Measurements from ENCODE around the gene TUBD1. TPM values are rescaled to one million over a fixed set of nuclear protein-coding genes. Genes with fewer than 3 reads are reported as not detected.
"Not testable (repeated sequence)": the region's sequence is repeated elsewhere in the genome, so short reads cannot be mapped to it uniquely, and the experiment has no call there.

The TUBD1 gene
- polyA plus RNA-seq, 6 donors from 2014 or later = 12.7 to 26.5 (median 23.3) TPM

DNA sequence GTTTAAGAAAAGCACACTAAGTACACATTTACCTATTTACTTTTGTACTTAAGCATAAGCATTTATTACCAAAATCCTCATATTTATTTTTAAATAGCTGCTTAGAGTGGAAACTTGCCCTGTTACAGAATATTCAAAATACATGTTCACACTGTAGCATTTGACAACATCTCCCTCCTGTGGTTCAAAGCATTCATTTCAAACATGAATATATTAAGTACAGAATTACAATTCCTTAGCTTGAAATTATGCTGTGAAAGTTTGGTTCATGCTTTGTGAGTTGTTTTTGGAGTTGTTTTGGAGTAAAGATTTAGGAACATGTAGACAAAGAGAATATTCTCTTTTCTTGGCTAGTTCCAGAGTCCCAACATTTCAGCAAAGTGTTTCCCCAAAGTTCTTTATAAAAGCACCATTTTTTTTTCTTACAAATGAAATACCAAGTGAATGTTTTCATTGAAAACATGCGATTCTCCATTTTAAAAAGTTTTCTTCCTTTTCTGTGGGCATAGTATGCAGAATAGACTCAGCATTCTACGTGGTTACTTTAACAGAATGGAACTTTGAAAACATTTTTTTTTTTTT is 33.2 kb downstream of the TUBD1 start:
- Mint-ChIP-seq H3K4me1 (no peaks in the 10 kb centered on the region), H3K27me3 (no peaks in the 10 kb centered on the region), H3K36me3 (no peaks in the 10 kb centered on the region), H3K27ac (no peak overlapping the region), H3K9me3 (no peaks in the 10 kb centered on the region), H3K4me3 (no peak overlapping the region)
- DNase-seq (no peak), ATAC-seq (ENCODE audit: low read depth in 2 of 2) (no peak)

DNA sequence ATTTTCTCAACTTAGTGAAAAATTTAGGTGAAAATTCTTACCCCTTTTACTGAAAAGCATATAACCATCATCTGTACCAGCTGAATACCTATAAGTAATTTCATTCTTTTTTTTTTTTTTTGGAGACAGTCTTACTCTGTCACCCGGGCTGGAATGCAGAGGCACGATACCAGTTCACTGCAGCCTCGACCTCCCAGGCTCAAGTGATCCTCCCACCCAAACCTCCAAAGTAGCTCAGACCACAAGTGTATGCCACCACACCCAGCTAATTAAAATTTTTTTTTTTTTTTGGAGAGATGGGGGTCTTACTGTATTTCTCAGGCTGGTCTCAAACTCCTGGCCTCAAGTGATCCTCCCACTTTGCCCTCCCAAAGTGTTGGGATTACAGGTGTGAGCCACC is 33.8 kb downstream of the TUBD1 start:
- Mint-ChIP-seq H3K4me1 (no peaks in the 10 kb centered on the region), H3K27ac (no peak overlapping the region), H3K9me3 (no peaks in the 10 kb centered on the region), H3K27me3 (no peaks in the 10 kb centered on the region), H3K36me3 (no peaks in the 10 kb centered on the region), H3K4me3 (no peak overlapping the region)
- DNase-seq (no peak), ATAC-seq (ENCODE audit: low read depth in 2 of 2) (no peak)

DNA sequence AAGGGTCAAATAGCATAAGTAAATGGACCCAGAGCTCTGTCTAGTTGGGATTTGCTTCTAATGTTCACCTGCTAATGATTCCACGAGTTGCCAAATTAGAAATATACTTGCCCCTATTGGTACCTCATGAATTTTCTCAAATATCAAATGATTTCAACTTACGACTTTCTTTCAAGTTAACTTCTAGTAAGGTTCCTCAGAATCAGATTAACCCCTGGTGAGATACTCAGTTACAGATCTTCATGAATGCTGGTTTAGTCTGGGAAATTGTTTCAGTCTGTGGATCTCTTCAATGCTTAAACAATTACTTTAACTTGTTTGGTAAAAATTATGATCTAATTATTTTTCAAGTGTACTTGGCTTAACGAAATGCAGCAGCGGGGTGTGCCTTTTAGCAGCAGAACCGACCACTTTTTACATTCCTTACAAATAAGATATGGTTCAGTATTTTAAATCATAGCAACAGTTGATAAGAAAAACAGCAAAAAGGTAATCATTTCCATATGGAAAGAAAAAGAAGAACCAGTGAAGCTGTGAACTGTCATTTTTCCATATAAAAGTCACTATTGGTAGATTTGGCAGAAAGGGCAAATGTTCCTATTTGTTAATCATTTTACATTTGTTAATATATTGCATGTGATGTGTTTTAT is 34.5 kb downstream of the TUBD1 start:
- Mint-ChIP-seq H3K36me3 (no peaks in the 10 kb centered on the region), H3K9me3 (no peaks in the 10 kb centered on the region), H3K27me3 (no peaks in the 10 kb centered on the region), H3K27ac (no peak overlapping the region), H3K4me1 (peaks cover 4% of the 10 kb centered on the region in 3 donors), H3K4me3 (no peak overlapping the region)
- DNase-seq = no peak
- no peak for ATAC-seq (ENCODE audit: low read depth in 2 of 2)

DNA sequence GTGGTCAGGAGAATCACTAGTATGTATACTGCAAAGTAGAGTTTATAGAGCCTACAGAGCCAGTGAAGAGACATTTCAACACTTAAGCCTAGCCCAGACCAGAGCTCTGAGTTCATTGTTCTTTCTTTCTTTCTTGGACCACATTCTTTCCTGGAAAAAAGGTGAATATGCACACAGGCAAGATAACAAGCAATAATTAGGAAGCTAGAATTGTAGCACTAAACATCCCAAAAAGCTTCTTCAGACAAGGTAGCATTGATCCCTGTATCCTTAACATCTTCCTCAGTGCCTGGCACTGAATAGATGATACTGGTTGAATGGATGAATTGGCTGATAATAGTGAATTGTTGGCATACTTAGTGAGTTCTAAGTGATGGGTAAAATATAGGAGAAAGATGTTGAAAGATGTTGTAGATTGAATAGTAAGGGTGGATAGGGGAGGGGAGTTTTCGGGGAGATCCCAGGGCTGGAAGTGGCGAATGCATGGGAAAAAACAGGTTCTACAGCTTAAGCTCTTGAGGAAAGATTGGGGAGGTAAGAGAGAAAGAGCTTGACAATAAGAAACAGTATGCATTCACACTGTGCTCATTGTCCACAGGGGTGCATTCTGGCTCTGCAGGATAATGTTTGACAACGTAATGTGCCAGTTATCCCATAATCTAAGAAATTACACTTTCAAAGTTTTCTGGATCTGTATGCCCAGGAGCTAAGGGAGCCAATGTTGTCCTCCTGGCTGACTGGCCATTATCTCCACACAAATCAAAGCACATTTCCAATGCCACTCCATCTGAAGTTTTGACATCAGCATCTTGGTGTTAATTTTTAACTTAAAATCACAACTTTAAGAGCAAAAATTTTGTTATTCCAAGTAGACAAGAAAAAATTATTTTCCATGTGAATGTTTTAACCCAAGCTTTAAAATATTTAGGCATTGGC is 35.6 kb downstream of the TUBD1 start:
- DNase-seq (no peak), ATAC-seq (ENCODE audit: low read depth in 2 of 2) (no peak)
- H3K4me1 Mint-ChIP-seq = peaks cover 5 to 12% (median 7%) of the 10 kb centered on the region in 3 donors
- no peak overlapping the region for H3K4me3 Mint-ChIP-seq
- no peaks in the 10 kb centered on the region for H3K9me3 Mint-ChIP-seq
- H3K27ac Mint-ChIP-seq = peak overlapping the region in 1 of 6 donors; percentile 2
- no peaks in the 10 kb centered on the region for H3K27me3 Mint-ChIP-seq
- H3K36me3 Mint-ChIP-seq = no peaks in the 10 kb centered on the region

DNA sequence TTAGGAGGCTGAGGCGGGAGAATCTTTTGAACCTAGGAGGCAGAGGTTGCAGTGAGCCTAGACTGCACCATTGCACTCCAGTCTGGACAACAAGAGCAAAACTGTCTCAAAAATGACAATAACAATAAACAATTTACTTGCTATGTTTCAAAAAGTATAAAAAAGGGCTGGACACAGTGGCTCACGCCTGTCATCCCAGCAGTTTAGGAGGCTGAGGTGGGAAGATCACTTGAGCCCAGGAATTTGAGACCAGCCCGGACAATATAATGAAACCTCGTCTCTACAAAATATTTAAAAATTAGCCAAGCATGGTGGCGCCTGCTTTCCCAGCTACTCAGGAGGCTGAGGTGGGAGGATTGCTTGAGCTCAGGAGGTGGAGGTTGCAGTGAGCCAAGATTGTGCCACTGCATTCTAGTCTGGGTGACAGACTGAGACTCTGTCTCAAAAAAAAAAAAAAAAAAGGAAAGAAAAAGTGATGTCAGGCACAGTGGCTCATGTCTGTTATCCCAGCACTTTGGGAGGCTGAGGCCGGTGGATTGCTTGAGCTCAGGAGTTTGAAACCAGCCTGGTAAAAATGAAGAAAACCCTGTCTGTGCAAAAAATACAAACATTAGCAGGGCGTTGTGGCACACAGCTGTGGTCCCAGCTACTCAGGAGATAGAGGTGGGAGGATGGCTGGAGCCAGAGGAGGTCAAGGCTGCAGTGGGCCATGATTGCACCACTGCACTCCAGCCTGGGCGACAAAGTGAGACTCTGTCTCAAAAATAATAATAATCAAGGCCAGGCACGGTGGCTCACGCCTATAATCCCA is 38.6 kb downstream of the TUBD1 start:
- not testable (repeated sequence) for H3K9me3 Mint-ChIP-seq; DNase-seq; H3K27me3 Mint-ChIP-seq; H3K36me3 Mint-ChIP-seq; H3K4me3 Mint-ChIP-seq; H3K27ac Mint-ChIP-seq; ATAC-seq (ENCODE audit: low read depth in 2 of 2)
- peaks cover 7 to 19% (median 9%) of the 10 kb centered on the region in 3 donors for H3K4me1 Mint-ChIP-seq

DNA sequence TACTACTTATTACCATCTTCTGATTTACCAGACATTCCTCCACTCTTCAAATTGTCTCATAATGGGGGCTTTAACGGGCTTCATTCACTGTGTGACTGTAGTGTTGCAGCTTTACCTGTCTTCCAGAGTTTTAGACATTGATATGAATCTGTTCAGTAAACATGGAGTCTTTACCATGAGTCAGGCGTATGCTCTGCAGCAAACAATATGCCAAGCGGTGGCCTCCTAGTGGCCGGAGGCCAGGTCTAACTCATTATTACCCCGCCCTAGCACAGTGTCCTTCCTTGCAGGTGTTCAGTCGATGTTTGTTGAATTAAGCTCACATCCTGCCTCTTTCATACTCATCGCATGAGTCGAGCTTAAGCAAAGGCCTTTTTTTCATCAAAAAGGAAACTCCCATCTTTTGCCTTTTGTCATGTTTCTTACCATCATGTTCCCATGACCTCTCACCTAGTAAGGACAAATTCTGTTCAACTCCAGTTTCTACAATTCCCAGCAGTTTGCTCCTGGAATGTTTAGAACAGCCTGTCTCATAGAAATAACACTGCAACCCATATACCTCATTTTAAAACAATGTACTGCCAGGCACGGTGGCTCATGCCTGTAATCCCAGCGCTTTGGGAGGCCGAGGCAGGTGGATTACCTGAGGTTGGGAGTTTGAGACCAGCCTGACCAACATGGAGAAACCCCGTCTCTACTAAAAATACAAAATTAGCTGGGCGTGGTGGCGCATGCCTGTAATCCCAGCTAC is 39.4 kb downstream of the TUBD1 start:
- Mint-ChIP-seq H3K36me3 (no peaks in the 10 kb centered on the region), H3K4me1 (peaks cover 12 to 27% (median 14%) of the 10 kb centered on the region in 3 donors), H3K9me3 (no peaks in the 10 kb centered on the region), H3K27me3 (no peaks in the 10 kb centered on the region), H3K27ac (peak overlapping the region in 2 of 6 donors; percentile 34 to 74), H3K4me3 (no peak overlapping the region)
- peak; percentile 54 to 77 for ATAC-seq (ENCODE audit: low read depth in 2 of 2)
- DNase-seq = no peak

DNA sequence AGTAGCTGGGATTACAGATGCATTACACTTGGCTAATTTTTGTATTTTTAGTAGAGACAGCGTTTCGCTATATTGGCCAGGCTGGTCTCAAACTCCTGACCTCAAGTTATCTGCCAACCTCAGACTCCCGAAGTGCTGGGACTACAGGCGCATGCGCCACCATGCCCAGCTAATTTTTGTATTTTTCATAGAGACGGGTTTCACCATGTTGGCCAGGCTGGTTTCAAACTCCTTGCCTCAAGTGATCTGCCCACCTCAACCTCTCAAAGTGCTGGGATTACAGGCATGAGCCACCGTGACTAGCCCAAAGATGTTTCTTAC is 39.9 kb downstream of the TUBD1 start:
- H3K4me3 Mint-ChIP-seq; H3K27me3 Mint-ChIP-seq; ATAC-seq (ENCODE audit: low read depth in 2 of 2); H3K27ac Mint-ChIP-seq; DNase-seq; H3K9me3 Mint-ChIP-seq; H3K36me3 Mint-ChIP-seq: not testable (repeated sequence)
- peaks cover 14 to 32% (median 15%) of the 10 kb centered on the region in 3 donors for H3K4me1 Mint-ChIP-seq

DNA sequence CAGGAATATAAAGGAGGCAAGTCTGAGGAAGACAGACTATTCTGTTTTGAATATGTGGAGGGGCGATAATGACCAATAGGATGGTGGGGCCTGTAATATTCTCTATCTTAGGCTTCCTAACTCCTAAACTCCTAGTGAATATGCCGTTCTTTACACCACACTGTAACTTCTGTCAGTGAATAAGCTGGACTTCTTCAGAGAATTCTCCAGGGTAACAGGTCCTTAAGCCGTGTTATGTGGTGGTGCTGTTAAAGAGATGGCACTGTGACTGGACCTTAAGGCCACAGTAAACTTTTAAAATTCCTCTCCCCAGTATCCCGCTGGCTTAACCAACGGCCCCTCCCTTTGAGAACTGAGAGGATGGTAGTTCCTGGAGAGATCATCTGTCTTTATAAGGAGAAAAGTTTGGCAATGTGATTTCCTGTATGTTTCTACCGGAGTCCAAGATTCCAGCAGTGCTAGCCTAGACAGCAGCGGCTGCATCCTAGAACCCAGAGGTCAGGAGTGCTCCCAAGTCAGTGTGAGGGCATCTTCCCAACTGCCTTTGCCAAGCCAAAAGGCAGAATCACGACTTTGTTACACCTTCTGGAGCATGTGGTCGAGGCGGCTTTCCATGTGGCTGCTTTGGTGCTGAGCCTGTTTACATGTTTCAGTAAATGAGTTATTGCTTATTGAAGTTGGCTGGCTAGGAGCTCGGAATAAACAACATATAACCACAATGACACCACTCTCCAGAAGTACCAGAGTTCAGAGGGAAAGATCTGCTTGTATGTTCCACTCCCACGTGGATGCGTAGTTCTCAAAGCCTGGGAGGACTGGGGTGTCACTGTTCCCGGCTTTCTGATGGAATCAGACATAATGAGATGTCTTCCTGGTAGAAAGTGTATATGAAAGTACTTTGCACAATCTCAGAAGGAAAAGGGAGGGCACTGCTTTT is 41.0 kb downstream of the TUBD1 start:
- no peaks in the 10 kb centered on the region for H3K27me3 Mint-ChIP-seq
- no peak for ATAC-seq (ENCODE audit: low read depth in 2 of 2)
- H3K4me3 Mint-ChIP-seq = no peak overlapping the region
- no peaks in the 10 kb centered on the region for H3K9me3 Mint-ChIP-seq
- H3K27ac Mint-ChIP-seq = peak overlapping the region in 1 of 6 donors; percentile 30
- H3K36me3 Mint-ChIP-seq = no peaks in the 10 kb centered on the region
- no peak for DNase-seq
- peaks cover 20 to 43% (median 21%) of the 10 kb centered on the region in 3 donors for H3K4me1 Mint-ChIP-seq

DNA sequence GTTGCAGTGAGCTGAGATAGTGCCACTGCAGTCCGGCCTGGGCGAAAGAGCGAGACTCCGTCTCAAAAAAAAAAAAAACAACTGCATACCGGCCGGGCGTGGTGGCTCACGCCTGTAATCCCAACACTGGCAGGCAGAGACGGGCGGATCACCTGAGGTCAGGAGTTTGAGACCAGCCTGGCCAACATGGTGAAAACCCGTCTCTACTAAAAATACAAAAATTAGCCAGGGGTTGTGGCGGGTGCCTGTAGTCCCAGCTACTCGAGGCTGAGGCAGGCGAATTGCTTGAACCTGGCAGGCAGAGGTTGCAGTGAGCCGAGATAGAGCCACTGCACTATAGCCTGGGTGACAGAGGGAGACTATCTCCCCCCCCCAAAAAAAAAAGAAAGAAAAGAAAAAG is 42.4 kb downstream of the TUBD1 start:
- H3K4me1 Mint-ChIP-seq = peaks cover 32 to 57% (median 33%) of the 10 kb centered on the region in 3 donors
- peak overlapping the region in 1 of 6 donors; percentile 49 for H3K27ac Mint-ChIP-seq
- ATAC-seq (ENCODE audit: low read depth in 2 of 2) = not testable (repeated sequence)

DNA sequence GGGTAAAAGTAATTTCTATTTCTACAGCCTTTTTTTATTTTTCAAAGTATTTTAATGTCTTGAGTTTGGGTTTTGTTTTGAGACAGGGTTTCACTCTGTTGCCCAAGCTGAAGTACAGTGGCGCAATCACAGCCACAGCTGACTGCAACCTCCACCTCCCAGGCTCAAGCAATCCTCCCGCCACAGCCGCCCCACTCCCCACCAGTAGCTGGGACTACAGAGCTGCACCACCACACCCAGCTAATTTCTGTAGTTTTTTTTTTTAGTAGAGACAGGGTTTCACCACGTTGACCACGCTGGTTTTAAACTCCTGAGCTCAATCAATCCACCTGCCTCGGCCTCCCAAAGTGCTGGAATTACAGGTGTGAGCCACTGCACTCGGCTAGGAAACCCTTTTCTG is 44.0 kb downstream of the TUBD1 start:
- Mint-ChIP-seq H3K27me3 (no peaks in the 10 kb centered on the region), H3K36me3 (no peaks in the 10 kb centered on the region), H3K4me1 (peaks cover 32 to 62% (median 34%) of the 10 kb centered on the region in 3 donors), H3K27ac (peak overlapping the region in 5 of 6 donors; percentile 32 to 88 (median 67)), H3K9me3 (no peaks in the 10 kb centered on the region), H3K4me3 (peak overlapping the region; percentile 7 to 82 (median 40))
- DNase-seq (no peak), ATAC-seq (ENCODE audit: low read depth in 2 of 2) (peak; percentile 24 to 44)

More for the DNA sequence above, 42.4 kb downstream of the TUBD1 start:
- H3K9me3 Mint-ChIP-seq, H3K4me3 Mint-ChIP-seq, H3K36me3 Mint-ChIP-seq, H3K27me3 Mint-ChIP-seq, DNase-seq: not testable (repeated sequence)

DNA sequence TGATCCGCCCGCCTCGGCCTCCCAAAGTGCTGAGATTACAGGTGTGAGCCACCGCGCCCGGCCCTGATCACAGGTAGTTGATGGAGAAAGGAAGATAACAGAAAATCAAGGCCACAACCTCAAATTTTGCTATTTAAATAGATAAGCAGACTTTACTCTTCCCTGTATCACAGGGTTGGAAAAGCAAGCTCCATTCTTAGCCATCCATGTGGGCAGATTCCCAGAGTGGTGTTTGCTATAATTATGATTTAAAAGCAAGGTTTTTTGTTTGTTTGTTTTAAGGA is 44.4 kb downstream of the TUBD1 start:
- Mint-ChIP-seq H3K27ac (peak overlapping the region in 2 of 6 donors; percentile 83), H3K27me3 (no peaks in the 10 kb centered on the region), H3K36me3 (no peaks in the 10 kb centered on the region), H3K4me3 (peak overlapping the region in 1 of 8 donors; percentile 55), H3K9me3 (no peaks in the 10 kb centered on the region), H3K4me1 (peaks cover 28 to 62% (median 30%) of the 10 kb centered on the region in 3 donors)
- ATAC-seq (ENCODE audit: low read depth in 2 of 2) (no peak), DNase-seq (no peak)

Measured in naive B cell (primary cell).